Heart left ventricle (tissue), 16 donors: ENCODE results near the gene SALL3. TPM values are rescaled to one million over a fixed set of nuclear protein-coding genes. Genes with fewer than 3 reads are reported as not detected.

Source experiments
- ATAC-seq, 4 donors: fragments of 200-7000 bp; cut with Tn5 transposase; one replicate each; pipeline ENCODE4 v1.9.1; 2020 to 2022; ENCODE audit warnings: moderate library complexity in 4 of 4, mild to moderate bottlenecking in 3 of 4, moderate number of reproducible peaks in 1 of 4
- DNase-seq, 5 donors: peaks; one replicate each; pipeline ENCODE4 v3.0.0-alpha.2; 2020
- H3K27ac ChIP-seq, 12 donors: fragments of 200-600 bp; sonication (generic) in 4 of 12; one replicate each; pipeline versions ENCODE4 v1.5.0 to v1.8.0; 2016 to 2022; ENCODE audit warnings: mild to moderate bottlenecking in 2 of 12
- H3K27me3 ChIP-seq, 9 donors: fragments of 200-600 bp; sonication (generic) in 2 of 9; one replicate each; pipeline versions ENCODE4 v1.5.1 to v1.8.0; 2016 to 2022; ENCODE audit warnings: mild to moderate bottlenecking in 3 of 9
- H3K36me3 ChIP-seq, 9 donors: fragments of 200-600 bp; sonication (generic) in 2 of 9; one replicate each; pipeline versions ENCODE4 v1.5.0 to v1.8.0; 2018 to 2022; ENCODE audit warnings: mild to moderate bottlenecking in 2 of 9
- H3K4me1 ChIP-seq, 12 donors: fragments of 200-600 bp; sonication (generic) in 4 of 12; one replicate each; pipeline versions ENCODE4 v1.5.0 to v1.8.0; 2016 to 2022; ENCODE audit warnings: mild to moderate bottlenecking in 3 of 12
- H3K4me3 ChIP-seq, 12 donors: fragments of 200-600 bp; sonication (generic) in 4 of 12; one replicate each; pipeline versions ENCODE4 v1.5.0 to v1.8.0; 2017 to 2022; ENCODE audit warnings: mild to moderate bottlenecking in 9 of 12, moderate library complexity in 4 of 12
- H3K9me3 ChIP-seq, 12 donors: fragments of 200-600 bp; sonication (generic) in 4 of 12; one replicate each; pipeline versions ENCODE4 v1.5.0 to v1.8.0; 2016 to 2022; ENCODE audit warnings: mild to moderate bottlenecking in 1 of 12
- POLR2A ChIP-seq, 2 donors: fragments of 450-650 bp; IDR thresholded peaks; one replicate each; pipeline ENCODE4 v1.6.1; 2017; ENCODE audit warnings: antibody characterized with exemption in 2 of 2, mild to moderate bottlenecking in 2 of 2, moderate library complexity in 2 of 2
- WGBS, 4 donors: extraction: QIAGEN DNeasy Blood & Tissue Kit in 2 of 4; methylation state at CpG; one replicate each; pipeline versions ENCODE4 v1.1.5 to v1.1.7; 2013 to 2018; 5-methylcytosine and 5-hydroxymethylcytosine counted together
- intact Hi-C, 10 donors: fragments of 100-400 bp; cut with DNase I; formaldehyde crosslinking; loops; one replicate each; pipeline versions ENCODE4 v1.11.1 to v1.14.2; 2022
- polyA plus RNA-seq, 2 donors: library from polyadenylated mRNA; stranded (reverse); fragments of 200-250 nt; gene quantifications; one replicate each; pipeline ENCODE4 v1.2.3, GENCODE V29; 2013
- total RNA-seq, 9 donors: library from RNA; depleted of rRNA in 2 of 9; stranded (reverse); fragments of >200 nt in 2 of 9; fragmentation: NEBNext Ultra II Directional in 3 of 9; extraction: Animal tissue kit (Norgen Biotek cat#: 25700) in 3 of 9; gene quantifications; one replicate each; pipeline versions ENCODE4 v1.1.0 to v1.2.4, GENCODE V29; 2016 to 2023
- TF ChIP-seq, protein P1 (sequence below), 12 donors: fragments of 200-600 bp; sonication (generic) in 4 of 12; IDR thresholded peaks; one replicate each; pipeline versions ENCODE4 v1.5.0 to v1.8.0; 2018 to 2022; ENCODE audit warnings: antibody characterized with exemption in 12 of 12, mild to moderate bottlenecking in 5 of 12
- donor health status: ischemic (EF 13 %, LVEDD 7.1; RV severe dilation, severe dysfunction).
- donor health status: healthy with polysubstance abuse.
- donor health status: DM: no; HTN: yes; CAD: no.
- donor health status: DM: no; HTN: no; CAD: no.
- donor health status: ischemic (EF 25% LVEDD 6.9; RV normal size, moderate dysfunction).
- donor health status: ischemic (EF 25% LVEDD 5.7; RV mildly dilated, moderate dysfunction).
- donor health status: healthy.
- donor health status: DM: yes; HTN: yes; CAD: no.
- donor health status: ischemic (EF 35%, LVEDD 5.7; RV mildly dilated, moderate dysfunction).
- donor health status: nonischemic (EF 11% LVEDD 7.7; RV severe dilation, severe dysfunction).
- donor health status: DM: yes; HTN: yes; CAD: no.
- donor health status: PGD.
- donor health status: ischemic (EF 29% LVEDD 5.4; RV normal size, mild dysfunction).
- donor health status: nonischemic (EF 23%, LVEDD 6.1; RV moderate dilation, normal function).

Gene SALL3
- total and polyA plus RNA-seq, 11 donors = 0.04 to 0.17 (median 0.06) TPM; not detected in 3

- Histone ChIP-seq H3K4me3 (peak overlapping the region in 8 of 12 donors; percentile 15 to 40 (median 30)), H3K4me1 (peaks cover 0 to 24% (median 5%) of the 10 kb centered on the region in 12 donors), H3K27me3 (peaks cover 81 to 96% (median 87%) of the 10 kb centered on the region in 9 donors), H3K36me3 (no peaks in the 10 kb centered on the region), H3K27ac (no peak overlapping the region), H3K9me3 (no peaks in the 10 kb centered on the region)
- DNase-seq (no peak), ATAC-seq (no peak)
- intact Hi-C loops = loop anchor here in 2 of 10 donors (10.0 kb wide), 3 partner anchors 264 to 1076 kb away; no protein-coding TSS in a partner anchor
- no peak for TF ChIP-seq POLR2A (IDR thresholded peaks at IDR 0.05)
- TF ChIP-seq, protein P1, sequence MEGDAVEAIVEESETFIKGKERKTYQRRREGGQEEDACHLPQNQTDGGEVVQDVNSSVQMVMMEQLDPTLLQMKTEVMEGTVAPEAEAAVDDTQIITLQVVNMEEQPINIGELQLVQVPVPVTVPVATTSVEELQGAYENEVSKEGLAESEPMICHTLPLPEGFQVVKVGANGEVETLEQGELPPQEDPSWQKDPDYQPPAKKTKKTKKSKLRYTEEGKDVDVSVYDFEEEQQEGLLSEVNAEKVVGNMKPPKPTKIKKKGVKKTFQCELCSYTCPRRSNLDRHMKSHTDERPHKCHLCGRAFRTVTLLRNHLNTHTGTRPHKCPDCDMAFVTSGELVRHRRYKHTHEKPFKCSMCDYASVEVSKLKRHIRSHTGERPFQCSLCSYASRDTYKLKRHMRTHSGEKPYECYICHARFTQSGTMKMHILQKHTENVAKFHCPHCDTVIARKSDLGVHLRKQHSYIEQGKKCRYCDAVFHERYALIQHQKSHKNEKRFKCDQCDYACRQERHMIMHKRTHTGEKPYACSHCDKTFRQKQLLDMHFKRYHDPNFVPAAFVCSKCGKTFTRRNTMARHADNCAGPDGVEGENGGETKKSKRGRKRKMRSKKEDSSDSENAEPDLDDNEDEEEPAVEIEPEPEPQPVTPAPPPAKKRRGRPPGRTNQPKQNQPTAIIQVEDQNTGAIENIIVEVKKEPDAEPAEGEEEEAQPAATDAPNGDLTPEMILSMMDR (IDR thresholded peaks at IDR 0.05) = no peak
- WGBS, 4 donors = 0 to 3% (median 2%) methylated on average over 17 to 71 of the region's 71 CpGs
Measured at GRCh38 chr18:78980279-78980771, 707 bp downstream of the SALL3 start.

GRCh38 chr18:78980777-78981380, 1.3 kb downstream of the SALL3 start:
- 1 to 4% (median 3%) methylated on average over 16 to 68 of the region's 68 CpGs for WGBS, 4 donors
- H3K27me3 ChIP-seq = peaks cover 82 to 96% (median 87%) of the 10 kb centered on the region in 9 donors
- intact Hi-C loops = loop anchor here in 2 of 10 donors (10.0 kb wide), 3 partner anchors 264 to 1076 kb away; no protein-coding TSS in a partner anchor
- peak overlapping the region in 9 of 12 donors; percentile 7 to 40 (median 26) for H3K4me3 ChIP-seq
- no peaks in the 10 kb centered on the region for H3K9me3 ChIP-seq
- H3K4me1 ChIP-seq = peaks cover 0 to 24% (median 5%) of the 10 kb centered on the region in 12 donors
- TF ChIP-seq POLR2A (IDR thresholded peaks at IDR 0.05) = no peak
- no peaks in the 10 kb centered on the region for H3K36me3 ChIP-seq
- DNase-seq = no peak
- no peak for ATAC-seq
- no peak overlapping the region for H3K27ac ChIP-seq

DNA sequence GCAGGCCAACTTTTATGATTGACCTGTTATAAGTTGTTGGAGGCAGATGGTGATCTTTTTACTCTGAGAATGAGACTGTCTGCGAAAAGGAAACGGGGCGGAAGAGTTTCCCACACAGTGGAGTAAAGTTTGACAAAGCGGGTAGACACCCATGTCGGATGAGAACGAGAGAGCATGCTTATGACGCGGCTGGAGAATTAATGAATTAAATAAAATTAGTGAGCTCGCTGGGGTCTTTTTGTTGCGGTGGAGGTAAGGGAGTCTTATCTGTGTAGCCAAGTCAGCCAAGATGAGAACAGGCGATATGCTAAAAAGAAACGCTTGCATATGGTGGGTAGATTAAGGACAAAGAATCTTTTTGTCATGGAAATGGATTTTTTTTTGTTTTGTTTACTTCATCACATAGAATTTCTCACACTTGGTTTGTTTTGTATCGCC, 1.8 kb downstream of the SALL3 start:
- Histone ChIP-seq H3K36me3 (no peaks in the 10 kb centered on the region), H3K4me3 (peak overlapping the region in 4 of 12 donors; percentile 20 to 40 (median 34)), H3K9me3 (no peaks in the 10 kb centered on the region), H3K4me1 (peaks cover 0 to 24% (median 5%) of the 10 kb centered on the region in 12 donors), H3K27ac (no peak overlapping the region), H3K27me3 (peaks cover 81 to 96% (median 87%) of the 10 kb centered on the region in 9 donors)
- 13 to 16% (median 14%) methylated on average over 13 of the region's 13 CpGs for WGBS, 4 donors
- no peak for DNase-seq
- no peak for TF ChIP-seq POLR2A (IDR thresholded peaks at IDR 0.05)
- TF ChIP-seq, protein P1 (IDR thresholded peaks at IDR 0.05) = no peak
- no peak for ATAC-seq
- intact Hi-C loops = loop anchor here in 2 of 10 donors (10.0 kb wide), 3 partner anchors 263 to 1077 kb away; no protein-coding TSS in a partner anchor

DNA sequence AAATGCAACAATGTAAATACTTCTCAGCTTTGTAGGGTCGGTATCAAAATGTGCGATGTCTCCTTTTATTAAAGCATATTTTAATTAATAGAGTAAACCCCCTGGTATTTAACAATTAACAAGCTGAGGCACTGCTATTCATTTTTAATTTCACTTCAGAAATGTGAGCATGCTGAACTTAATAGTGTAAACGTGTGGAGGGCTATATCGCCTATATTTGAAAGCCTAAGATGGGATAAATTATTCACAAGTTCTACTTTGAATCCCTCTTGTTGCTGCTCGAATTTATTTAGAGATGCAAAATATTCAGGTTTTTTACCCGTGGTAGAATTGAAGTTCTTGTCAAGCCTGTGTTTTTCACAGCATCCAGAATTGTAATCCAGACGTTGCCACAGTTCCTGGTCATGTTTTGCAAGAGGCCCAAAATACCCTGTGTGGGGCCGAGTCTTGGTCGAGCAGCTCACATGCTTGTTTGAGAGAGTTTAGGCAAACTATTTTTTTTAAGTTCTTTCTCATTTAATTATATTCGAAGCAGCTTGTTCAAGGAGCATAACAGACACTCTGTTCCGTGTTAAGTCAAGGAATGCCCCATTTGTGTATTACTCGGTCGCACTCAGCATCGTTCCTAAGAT, 2.5 kb downstream of the SALL3 start:
- ATAC-seq (no peak), DNase-seq (no peak)
- no peaks in the 10 kb centered on the region for H3K36me3 ChIP-seq
- peaks cover 0 to 24% (median 5%) of the 10 kb centered on the region in 12 donors for H3K4me1 ChIP-seq
- WGBS, 4 donors = 16 to 24% (median 19%) methylated on average over 14 of the region's 14 CpGs
- H3K9me3 ChIP-seq = no peaks in the 10 kb centered on the region
- TF ChIP-seq POLR2A (IDR thresholded peaks at IDR 0.05) = no peak
- TF ChIP-seq, protein P1 (IDR thresholded peaks at IDR 0.05) = no peak
- H3K27me3 ChIP-seq = peaks cover 74 to 96% (median 87%) of the 10 kb centered on the region in 9 donors
- intact Hi-C loops = loop anchor here in 2 of 10 donors (10.0 kb wide), 3 partner anchors 263 to 1077 kb away; no protein-coding TSS in a partner anchor
- H3K4me3 ChIP-seq = no peak overlapping the region
- H3K27ac ChIP-seq = no peak overlapping the region
